ENCODE measurements around the gene KIAA1671.
A peak's percentile ranks its signal among the peaks of the same experiment; 100 is the strongest.
"Not testable (repeated sequence)": the region's sequence is repeated elsewhere in the genome, so short reads cannot be mapped to it uniquely, and the experiment has no call there.

KIAA1671 gene

DNA sequence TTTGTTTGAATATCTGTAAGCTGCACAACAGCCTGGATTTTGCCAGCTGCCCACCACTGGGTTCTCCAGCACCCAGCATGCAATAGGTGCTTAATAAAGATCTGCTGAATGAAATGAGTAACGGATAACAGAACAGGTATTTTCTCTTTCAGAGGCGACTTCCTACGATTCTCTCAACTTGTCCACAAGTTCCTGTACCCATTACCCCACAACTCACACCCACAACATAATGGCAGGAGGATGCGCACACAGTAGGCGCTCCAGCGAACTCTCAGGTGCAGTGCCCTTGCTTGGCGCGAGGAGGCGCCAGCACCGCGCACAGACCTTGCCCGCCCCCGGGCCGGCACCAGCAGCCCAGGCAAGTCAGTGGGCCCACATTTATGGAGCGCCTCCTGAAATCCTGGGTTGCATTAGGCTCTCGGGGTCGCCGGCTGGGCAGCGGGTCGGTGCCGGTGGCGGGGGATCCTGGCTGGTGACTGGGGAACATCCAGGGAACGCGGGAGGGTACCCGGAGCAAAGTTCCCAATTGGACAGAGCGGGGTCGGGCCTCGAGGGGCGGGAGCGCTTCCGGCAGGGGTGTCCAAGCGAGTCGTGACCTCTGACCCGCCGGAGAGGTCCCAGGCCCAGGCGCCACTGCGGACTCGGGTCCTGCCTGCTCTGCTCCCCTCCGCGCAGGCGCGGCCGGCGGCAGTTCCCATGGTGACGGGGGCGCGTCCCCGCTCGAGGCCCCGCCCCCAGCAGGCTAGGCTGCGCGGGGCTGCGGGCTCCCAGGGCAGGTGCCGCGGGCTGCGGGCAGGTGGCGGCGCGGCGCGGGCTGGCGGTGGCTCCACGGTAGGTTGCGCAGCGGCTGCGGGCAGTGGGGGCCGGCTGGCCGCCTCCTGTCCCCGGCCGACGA, at the start of gene KIAA1671:
Gene KIAA1671 (plus strand): TSS at position 775 of the 895 bp plus-strand sequence. CDS start 75,284 bp downstream, outside the sequence.
- DNase-seq (ENCODE audit: low spot score), result peak; percentile 87

DNA sequence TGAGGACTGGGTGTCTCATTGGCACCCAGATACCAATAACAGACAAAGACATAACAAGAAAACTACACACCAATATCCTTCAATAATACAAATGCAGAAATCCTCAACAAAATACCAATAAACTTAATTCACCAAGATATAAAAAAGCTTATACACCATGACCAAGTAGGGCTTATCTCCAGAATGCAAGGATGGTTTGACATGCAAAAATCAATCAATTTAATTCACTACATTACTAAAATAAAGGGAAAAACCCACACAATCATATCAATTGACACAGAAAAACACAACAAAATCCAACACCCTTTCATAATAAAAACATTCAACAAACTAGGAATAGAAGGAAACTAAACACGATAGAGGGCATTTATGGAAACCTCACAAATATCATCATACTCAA, 46.6 kb upstream of the KIAA1671 start:
- DNase-seq (ENCODE audit: low spot score), result no peak

DNA sequence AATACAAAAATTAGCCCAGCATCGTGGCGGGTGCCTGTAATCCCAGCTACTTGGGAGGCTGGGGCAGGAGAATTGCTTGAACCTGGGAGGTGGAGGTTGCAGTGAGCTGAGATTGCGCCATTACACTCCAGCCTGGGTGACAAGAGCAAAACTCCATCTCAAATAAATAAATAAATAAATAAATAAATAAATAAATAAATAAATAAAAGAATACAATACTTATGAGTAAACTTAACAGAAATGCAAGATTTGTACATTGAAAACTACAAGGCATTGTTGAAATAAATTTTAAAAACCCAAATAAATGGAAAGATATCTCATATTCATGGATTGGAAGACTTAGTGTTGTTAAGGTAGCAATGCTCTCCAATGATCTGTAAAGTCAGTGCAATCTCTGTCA, 45.4 kb upstream of the KIAA1671 start:
- not testable (repeated sequence) for DNase-seq (ENCODE audit: low spot score)

DNA sequence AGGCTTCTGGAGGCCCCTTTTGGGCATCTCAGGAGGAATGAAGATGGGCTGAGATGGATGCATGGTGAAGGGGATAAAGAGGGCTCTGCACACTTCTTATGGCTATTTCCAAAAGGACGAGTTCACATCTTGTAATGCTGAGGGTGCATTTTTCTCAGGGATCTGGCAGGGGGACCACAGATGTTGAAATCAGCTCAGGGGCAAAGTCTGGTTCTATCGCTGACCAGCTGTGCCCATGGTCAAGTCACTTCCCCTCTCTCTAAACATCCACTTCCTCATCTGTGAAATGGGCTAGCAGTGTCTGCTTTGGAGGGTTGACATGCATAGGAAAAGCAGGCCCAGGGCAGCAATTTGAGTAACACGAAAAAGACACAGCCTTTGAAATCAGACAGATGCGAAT, 32.5 kb upstream of the KIAA1671 start:
- DNase-seq (ENCODE audit: low spot score), result no peak

DNA sequence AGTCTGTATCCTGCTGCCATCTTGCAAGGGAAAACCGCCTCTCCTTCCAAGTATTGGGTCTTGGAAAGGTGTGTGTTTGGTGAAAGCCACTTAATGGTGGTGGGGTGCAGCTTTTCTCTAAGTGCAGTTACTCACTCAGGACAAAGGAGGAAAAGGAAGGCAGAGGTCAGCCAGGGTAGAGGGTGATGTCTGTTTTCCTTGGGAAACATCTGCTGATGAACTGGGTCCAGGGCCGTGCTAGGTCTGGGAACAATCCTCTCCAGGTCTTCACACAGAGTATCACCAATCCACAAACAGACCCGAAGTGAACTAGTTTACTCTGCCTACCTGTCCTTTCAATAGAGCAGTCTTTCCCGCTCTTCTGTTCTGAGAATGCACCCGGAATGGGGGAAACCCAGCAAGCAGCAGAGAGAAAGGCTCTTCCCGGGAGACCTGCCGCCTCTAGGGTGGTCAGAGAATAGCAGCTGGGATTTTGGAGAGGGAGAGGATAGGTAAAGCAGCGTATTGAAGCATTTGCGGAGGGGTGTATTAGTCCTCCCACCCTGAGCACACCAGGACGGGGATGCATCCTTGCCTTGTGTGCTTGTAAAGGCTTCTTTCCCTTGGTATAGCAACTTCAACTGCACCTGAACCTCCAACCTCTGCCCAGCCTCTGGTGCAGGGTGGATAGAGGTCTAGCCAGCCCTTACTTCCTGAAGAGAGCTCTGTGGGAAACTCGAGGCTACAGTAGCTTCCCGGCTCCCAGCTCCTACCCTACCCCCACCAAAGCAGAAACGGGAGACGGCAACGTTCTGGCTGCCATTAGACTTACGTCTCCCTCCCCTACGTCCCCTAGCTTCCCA, 26.7 kb upstream of the KIAA1671 start:
- no peak for DNase-seq (ENCODE audit: low spot score)

DNA sequence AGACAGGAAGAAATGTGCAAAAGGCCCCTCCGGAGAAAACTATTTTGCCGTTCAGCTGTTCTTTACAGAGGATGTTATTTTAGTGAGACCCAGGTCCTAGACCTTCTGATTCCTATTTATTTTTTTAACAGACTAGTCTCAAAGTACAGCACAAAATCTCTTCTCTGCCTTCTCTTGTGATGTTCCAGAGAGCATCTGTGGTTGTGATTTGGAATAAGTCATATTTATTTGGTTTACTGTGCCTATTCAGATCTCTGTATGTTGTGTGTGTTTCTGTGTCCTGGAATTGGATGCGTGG, 26.1 kb upstream of the KIAA1671 start:
- DNase-seq (ENCODE audit: low spot score), result no peak

DNA sequence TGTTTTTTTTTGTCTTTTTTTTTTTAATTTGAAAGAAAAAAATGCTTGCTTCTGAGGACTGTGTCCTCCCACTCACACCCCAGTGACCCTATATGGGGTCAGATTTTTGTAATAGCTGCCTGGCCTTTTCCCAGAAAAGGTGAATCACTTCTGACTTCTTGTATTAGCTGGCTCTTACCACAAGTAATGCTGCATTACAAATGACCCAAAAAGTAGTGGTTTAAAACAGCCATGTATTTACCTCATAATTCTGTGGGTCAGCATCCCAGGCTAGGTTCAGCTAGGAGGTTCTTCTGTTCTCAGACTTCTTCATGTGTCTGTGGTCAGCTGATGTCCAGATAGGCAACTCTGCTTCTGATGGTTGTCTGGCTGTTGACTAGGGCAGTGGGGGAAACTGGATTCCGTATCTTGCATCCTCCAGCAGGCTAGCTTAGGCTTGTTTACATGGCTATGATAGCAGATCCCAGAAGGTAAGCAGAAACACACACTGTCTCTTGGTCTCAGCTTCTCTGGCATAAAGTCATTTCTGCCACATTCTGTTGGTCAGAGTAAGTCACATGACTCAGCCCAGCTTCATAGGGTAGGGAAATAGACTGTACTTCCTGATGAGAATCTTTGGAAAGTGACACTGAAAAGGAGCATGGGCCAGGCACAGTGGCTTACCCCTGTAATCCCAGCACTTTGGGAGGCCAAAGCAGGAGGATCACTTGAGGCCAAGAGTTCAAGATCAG, 25.5 kb upstream of the KIAA1671 start:
- no peak for DNase-seq (ENCODE audit: low spot score)

DNA sequence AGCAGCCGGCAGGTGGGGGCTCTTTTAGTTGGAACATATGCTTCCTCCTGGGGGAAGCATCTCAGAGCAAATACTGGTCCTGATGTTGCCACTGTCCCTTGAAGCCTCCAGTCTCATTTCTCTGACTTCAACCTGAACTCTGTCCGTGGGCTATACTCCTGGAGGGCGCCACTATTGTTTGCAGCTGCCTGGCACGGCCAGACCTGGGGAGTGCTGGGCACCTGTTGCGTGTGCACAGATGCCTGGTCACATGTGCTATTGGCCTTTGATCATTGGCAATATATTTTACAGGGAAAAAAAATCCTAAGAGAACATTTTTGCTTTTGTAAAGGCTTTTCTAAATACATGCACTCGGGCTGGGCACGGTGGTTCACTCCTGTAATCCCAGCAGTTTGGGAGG, 24.2 kb upstream of the KIAA1671 start:
- DNase-seq (ENCODE audit: low spot score), result no peak

DNA sequence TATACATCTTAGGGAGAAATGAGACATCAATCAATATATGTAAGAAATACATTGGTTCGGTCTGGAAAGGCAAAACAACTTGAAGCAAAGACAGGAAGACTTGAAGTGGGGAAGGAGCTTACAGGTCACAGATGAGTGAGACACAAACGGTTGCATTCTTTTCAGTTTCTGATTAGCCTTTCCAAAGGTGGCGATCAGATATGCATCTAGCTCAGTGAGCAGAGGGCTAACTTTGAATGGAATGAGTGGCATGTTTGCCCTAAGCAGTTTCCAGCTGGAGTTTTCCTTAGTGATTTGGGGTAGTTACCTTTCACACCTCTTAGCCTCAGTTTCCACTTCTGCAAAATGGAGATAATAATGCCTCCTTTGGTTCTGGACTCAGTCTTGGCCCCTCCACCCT, 21.8 kb upstream of the KIAA1671 start:
- no peak for DNase-seq (ENCODE audit: low spot score)

DNA sequence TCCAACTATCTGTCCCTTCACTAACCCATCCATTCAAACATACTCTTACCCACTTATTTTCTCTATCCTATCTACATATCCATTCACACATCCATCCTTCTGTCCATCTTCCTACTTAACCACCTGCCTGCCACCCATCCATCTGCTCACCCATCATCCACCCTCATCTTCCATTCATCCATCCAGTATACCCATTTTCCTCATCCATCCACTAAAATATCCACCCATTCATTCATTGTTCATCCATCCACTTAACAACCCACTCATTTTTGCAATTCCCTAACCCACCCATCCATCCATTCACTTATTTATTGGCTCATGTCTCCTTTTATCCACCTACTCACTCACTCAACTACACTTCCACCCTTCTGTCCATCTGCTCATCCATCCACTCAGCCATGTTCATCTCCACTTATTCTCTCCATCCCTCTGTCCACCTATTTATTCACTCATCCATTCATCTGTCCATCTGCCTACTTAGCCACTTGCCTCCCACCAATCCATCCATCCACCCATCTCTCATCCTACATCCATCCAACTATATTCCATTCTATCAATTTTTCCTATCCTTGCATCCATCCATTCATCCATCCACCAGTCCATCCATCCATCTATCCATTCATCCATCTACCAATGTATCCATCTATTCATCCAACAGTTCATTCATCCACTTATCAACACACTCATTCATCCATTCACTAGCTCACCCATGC, 16.6 kb upstream of the KIAA1671 start:
- no peak for DNase-seq (ENCODE audit: low spot score)

DNA sequence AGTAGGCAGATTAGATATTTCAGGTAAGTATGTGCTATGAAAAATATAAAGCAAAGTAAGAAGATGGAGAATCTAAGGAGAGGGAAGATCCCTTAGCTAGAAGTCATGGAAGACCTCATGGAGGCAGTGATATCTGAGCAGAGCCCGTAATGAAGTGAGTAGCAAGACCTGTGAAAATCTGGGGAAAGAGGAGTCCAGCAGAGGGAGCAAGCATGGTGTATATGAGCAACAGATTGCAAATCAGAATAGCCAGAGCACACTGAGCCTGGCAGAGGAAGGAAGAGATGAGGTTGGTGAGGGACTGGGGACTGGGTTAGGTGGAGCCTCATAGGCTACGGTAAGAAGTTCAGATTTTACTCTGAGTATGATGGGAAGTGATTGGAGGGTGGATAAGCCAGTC, 15.4 kb upstream of the KIAA1671 start:
- DNase-seq (ENCODE audit: low spot score), result peak; percentile 14

DNA sequence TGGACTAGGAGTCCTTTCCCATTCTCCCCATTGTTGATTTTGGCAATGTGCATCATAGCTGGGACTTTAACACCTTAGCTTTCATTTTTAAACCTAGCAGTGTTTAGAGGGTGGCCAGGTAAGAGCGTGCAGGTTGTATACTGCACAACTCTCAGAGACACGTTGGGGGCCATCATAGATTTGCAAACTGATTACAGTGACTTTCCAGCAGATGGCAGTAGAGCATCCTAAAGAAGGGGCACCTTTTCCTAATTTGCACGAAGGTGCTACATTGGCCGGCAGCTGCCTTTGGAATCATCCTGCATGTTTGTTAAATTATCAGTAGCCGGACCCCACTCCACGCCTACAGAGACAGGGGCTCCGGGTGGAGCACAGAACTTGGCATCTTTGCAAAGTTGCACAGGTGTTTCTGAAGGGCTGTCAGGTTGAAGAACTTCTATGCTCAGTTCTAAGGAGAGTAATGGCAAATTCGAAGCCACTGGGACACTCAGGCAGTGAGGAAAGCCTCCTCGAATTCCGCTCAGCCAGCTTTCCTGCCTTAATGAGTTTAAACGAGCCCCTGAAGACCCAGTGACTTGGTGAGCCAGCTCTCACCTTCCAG, 13.7 kb upstream of the KIAA1671 start:
- DNase-seq (ENCODE audit: low spot score), result peak; percentile 71

DNA sequence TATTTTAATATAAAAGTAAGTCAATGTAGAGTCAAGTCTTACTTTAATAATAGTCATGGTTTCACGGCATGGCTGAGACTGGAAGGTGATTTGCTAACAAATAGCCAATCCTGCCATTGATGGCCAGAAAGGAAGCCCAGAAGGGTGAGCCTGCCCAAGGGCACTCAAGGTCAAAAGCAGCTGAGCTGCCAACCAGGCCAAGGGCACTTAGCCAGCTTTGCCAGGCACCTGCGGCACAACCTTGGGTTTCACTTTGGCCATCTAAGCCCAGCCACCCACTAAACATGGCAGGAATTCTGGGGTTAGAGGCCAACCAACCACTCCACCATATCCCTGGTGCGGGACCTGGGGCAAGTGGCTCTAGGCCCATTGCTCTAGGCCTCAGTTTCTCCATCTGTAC, 10.2 kb upstream of the KIAA1671 start:
- DNase-seq (ENCODE audit: low spot score), result no peak

DNA sequence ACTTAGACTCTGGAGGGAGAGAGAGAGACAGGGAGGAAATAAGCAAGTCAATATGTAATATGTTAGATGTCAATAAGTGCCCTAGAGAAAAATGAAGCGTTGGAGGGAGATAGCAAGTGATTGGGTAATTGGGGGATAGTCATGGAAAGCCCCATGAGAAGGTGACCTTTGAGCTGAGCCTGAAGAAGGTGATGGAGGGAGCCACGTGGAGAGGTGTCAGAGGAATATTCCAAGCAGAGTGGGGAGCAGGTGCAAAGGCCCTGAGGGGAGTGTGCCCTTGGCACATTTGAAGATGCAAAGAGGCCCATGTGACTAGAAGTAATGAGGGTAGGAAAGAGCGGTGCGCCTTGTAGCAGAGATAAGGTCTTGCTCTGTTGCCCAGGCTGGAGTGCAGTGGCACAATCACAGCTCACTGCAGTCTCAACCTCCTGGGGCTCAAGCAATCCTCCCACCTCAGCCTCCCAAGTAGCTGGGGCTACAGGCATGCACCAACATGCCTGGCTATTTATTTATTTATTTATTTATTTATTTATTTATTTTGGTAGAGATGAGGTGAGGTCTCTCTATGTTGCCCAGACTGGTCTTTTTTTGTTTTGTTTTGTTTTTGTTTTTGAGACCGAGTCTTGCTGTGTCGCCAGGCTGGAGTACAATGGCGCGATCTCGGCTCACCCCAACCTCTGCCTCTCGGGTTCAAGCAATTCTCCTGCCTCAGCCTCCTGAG, 8.1 kb upstream of the KIAA1671 start:
- no peak for DNase-seq (ENCODE audit: low spot score)

DNA sequence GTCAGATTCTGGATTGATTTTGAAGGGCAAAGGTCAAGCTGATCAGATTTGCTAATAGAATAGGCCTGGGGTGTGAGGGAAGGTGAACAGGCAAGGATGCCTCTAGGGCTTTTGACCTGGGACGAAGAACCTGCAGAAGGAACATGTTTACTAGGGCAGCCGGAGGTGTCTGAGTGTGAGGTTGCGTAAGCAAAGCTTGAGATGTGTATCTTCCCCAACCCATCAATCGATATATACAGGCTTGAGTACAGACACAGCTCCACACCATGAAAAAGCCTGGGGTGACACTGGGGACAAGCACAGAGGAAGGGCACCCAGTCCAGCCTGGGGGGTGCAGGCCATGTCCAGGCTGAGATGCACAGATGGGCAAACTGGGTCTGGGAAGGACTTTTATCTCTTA, 7.1 kb upstream of the KIAA1671 start:
- DNase-seq (ENCODE audit: low spot score), result no peak

DNA sequence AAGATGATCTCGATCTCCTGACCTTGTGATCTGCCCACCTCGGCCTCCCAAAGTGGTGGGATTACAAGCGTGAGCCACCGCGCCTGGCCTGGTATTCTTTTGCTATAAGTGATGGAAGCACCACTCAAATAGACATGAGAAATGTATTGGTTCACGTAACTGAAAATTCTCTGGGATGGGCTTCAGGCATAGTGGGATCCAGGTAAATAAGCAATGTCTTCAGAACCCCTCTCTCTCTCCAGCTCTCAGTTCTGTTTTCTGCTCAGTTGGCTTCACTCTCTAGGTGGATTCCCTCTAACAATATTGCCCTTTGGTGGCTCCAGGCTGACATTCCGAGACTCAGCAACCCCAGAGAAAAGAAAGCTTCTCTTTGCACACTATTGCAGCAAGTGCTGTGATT, 5.1 kb upstream of the KIAA1671 start:
- no peak for DNase-seq (ENCODE audit: low spot score)

DNA sequence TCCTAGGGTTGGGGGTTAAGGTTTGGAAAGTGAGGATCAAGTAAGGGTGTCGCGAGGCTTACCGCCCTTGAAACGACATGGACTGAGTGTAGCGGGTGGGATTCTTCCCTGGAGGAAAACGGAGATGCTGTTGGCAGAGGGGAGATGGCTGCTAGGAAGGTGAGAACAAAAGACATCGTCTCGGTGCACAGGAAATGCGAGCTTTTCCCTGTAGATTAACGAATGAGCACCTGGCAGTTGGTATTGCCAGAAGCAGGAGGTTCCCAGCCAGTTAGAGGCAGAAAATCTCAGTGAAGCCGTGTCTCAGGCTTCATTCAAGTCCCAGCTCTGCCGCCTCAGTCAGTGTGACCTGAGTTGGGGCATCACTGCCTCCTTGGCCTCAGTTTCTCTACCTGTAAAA, 4.6 kb upstream of the KIAA1671 start:
- DNase-seq (ENCODE audit: low spot score), result no peak

DNA sequence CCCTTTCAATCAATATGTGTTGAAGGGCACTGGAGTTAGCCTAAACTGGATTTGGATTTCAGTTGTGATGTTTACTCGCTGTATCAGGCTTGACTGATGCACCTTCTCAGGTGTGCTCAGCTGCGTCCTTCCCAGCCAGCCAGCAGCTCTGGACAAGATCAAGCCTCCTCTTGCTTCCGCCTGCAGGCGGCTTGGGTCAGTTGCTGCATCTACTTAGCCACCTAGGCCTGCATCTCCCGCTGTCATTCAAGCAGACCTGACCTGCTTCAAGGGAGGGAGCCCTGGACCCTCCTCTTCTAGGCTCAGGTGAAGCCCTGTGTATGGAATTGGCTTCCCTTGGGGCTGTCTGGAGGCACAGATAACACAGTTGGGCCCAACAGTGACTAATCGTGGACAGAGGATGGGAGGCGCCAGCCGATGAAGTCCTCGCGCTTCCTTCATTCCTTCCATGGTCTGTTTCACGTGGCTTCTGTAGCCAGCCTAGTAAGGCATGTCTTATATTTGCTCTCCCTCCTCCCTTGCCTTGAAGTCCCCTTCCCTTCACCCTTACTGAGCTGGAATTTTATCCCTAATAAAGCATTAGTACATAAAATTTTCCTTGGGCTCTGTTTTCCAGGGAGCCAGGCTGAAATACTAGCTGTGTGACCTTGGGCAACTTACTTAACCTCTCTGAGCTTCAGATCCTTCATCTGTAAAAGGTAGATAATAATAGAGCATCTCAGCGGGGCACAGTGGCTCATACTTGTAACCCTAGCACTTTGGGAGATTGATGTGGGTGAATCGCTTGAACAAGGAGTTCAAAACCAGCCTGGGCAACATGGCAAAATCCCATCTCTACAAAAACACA, 3.9 kb upstream of the KIAA1671 start:
- no peak for DNase-seq (ENCODE audit: low spot score)

DNA sequence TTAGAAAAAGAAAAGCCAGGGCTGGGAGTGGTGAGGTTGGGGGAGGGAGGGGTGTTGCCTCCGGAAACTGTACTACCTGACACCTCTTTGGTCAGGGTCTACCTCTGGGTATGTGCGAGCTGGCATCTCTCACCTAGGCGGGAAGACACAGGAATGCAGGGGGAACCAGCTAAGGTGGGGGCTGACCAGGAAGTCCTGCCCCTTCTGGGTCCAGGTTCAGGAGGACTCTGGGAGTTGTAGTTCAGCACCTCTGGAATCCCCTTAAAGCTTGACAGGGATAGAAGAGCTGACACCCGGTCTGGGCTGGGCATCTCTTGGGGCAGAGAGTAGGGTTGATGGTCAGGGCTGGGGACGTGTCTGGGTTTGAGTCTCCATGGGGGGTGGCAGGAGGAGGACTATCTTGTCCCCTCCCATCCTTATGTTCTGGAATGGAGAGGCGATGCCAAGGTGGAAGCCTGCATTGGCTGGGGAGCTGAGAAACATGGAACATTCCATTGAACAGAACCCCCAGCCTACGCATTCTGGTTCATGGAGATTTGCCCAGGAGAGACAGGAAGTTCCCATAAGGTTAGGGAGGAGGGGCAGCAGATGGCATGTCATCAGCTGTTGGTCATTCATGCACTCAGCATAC, 2.1 kb upstream of the KIAA1671 start:
- no peak for DNase-seq (ENCODE audit: low spot score)
